Lower leg skin (tissue), 3 donors: ENCODE results near the gene DGKH.

ENCODE experiments used
- CTCF ChIP-seq, 3 donors: fragments of 450-650 bp; IDR thresholded peaks; one replicate each; pipeline ENCODE4 v1.5.1; 2016; ENCODE audit warnings: antibody characterized with exemption in 3 of 3, mild to moderate bottlenecking in 3 of 3, moderate library complexity in 2 of 3
- POLR2A ChIP-seq, 2 donors: fragments of 450-650 bp; IDR thresholded peaks; one replicate each; pipeline ENCODE4 v1.6.1; 2016 to 2017; ENCODE audit warnings: antibody characterized with exemption in 2 of 2, mild to moderate bottlenecking in 1 of 2, moderate library complexity in 1 of 2

DNA sequence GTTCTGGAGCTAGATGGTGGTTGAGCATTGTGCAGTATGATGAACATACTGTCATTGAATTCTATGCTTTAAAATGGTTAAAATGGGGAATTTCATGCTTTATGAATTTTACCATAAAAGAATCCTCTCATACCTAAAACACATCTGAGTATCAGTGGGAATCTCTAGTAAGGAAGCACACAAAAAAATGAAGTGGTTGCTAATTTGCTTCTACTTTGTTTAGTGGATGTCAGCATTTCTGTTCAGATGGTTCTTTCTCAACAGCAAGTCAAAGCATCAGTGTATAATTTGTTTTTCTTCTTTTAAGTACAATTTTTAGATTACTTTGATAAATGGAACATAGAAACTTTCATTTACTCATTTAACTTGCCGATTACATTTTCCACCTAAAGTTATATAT lies 171.4 kb downstream of the DGKH start:
- TF ChIP-seq CTCF (IDR thresholded peaks at IDR 0.05) (no peak), POLR2A (IDR thresholded peaks at IDR 0.05) (no peak)
